Coronary artery (tissue), 2 donors: ENCODE results near the gene CTXND2.
A peak's percentile ranks its signal among the peaks of the same experiment; 100 is the strongest.
"Not testable (repeated sequence)": the region's sequence is repeated elsewhere in the genome, so short reads cannot be mapped to it uniquely, and the experiment has no call there.

Experiments
- DNase-seq: peaks from one replicate; pipeline ENCODE4 v3.0.0-alpha.2; 2017; ENCODE audit warnings: low spot score
- H3K27ac ChIP-seq, 2 donors: fragments of 200-600 bp; sonication (generic); one replicate each; pipeline ENCODE4 v1.5.1; 2016 to 2019
- H3K4me3 ChIP-seq: fragments of 200-600 bp; sonication (generic); 2 replicates; pipeline ENCODE4 v1.5.1; 2016; ENCODE audit warnings: mild to moderate bottlenecking, moderate library complexity
- CTCF ChIP-seq: fragments of 200-600 bp; sonication (generic); IDR thresholded peaks from one replicate; pipeline ENCODE4 v1.5.1; 2019; ENCODE audit warnings: antibody characterized with exemption

CTXND2 gene

GRCh38 chr1:150863724-150864123 lies 23.2 kb upstream of the CTXND2 start:
- DNase-seq = no peak
- no peak overlapping the region for H3K27ac ChIP-seq
- no peak for TF ChIP-seq CTCF
- no peak overlapping the region for H3K4me3 ChIP-seq

GRCh38 chr1:150864200-150864599 lies 22.7 kb upstream of the CTXND2 start:
- not testable (repeated sequence) for H3K4me3 ChIP-seq, H3K27ac ChIP-seq, DNase-seq

GRCh38 chr1:150869683-150870082 lies 17.3 kb upstream of the CTXND2 start:
- H3K27ac ChIP-seq = no peak overlapping the region
- no peak for TF ChIP-seq CTCF
- DNase-seq = no peak

GRCh38 chr1:150872572-150872971 lies 14.4 kb upstream of the CTXND2 start:
- TF ChIP-seq CTCF = no peak
- no peak overlapping the region for H3K27ac ChIP-seq
- DNase-seq = no peak
- H3K4me3 ChIP-seq = no peak overlapping the region

More at GRCh38 chr1:150869683-150870082, 17.3 kb upstream of the CTXND2 start:
- H3K4me3 ChIP-seq = no peak overlapping the region

GRCh38 chr1:150873521-150873920 lies 13.4 kb upstream of the CTXND2 start:
- no peak overlapping the region for H3K27ac ChIP-seq
- DNase-seq = no peak
- H3K4me3 ChIP-seq = peak overlapping the region; percentile 26
- TF ChIP-seq CTCF = no peak

GRCh38 chr1:150874455-150875196 lies 12.3 kb upstream of the CTXND2 start:
- TF ChIP-seq CTCF = no peak
- Histone ChIP-seq H3K27ac (peak overlapping the region; percentile 36 to 97), H3K4me3 (peak overlapping the region; percentile 95)
- no peak for DNase-seq

- no peak for TF ChIP-seq CTCF
- no peak for DNase-seq
- H3K27ac ChIP-seq = peak overlapping the region; percentile 97 to 98
- H3K4me3 ChIP-seq = peak overlapping the region; percentile 95
These were observed 11.5 kb upstream of the CTXND2 start for GRCh38 chr1:150875197-150876118.
